ENCODE results near the gene PTPRM. TPM values are rescaled to one million over a fixed set of nuclear protein-coding genes. Genes with fewer than 3 reads are reported as not detected.

Gene PTPRM
- total RNA-seq, 1 donor from 2014 or later, result 42.1 TPM

GRCh38 chr18:7766817-7767216 lies 199.7 kb downstream of the PTPRM start:
- no peak for FAIRE-seq
- TF ChIP-seq CTCF (IDR thresholded peaks at IDR 0.05; ENCODE audit: insufficient read depth, low read length, severe bottlenecking), result no peak
- no peak overlapping the region for H3K4me3 ChIP-seq (ENCODE audit: low read depth, low read length)
- no peaks in the 10 kb centered on the region for H3K36me3 ChIP-seq (ENCODE audit: control insufficient read depth, insufficient read depth, low read length)
- no peaks in the 10 kb centered on the region for H3K27me3 ChIP-seq (ENCODE audit: control insufficient read depth, insufficient read depth, low read length)
- no peak for DNase-seq (ENCODE audit: low read depth)

- FAIRE-seq (no peak), DNase-seq (ENCODE audit: low read depth) (no peak)
- Histone ChIP-seq H3K36me3 (ENCODE audit: control insufficient read depth, insufficient read depth, low read length) (no peaks in the 10 kb centered on the region), H3K27me3 (ENCODE audit: control insufficient read depth, insufficient read depth, low read length) (no peaks in the 10 kb centered on the region), H3K4me3 (ENCODE audit: low read depth, low read length) (no peak overlapping the region)
- no peak for TF ChIP-seq CTCF (IDR thresholded peaks at IDR 0.05; ENCODE audit: insufficient read depth, low read length, severe bottlenecking)
These were observed 203.8 kb downstream of the PTPRM start for GRCh38 chr18:7770908-7771307.

GRCh38 chr18:7772510-7772888 lies 205.4 kb downstream of the PTPRM start:
- H3K36me3 ChIP-seq (ENCODE audit: control insufficient read depth, insufficient read depth, low read length), result no peaks in the 10 kb centered on the region
- no peak for TF ChIP-seq CTCF (IDR thresholded peaks at IDR 0.05; ENCODE audit: insufficient read depth, low read length, severe bottlenecking)
- no peak overlapping the region for H3K4me3 ChIP-seq (ENCODE audit: low read depth, low read length)
- DNase-seq (ENCODE audit: low read depth) (no peak), FAIRE-seq (no peak)
- no peaks in the 10 kb centered on the region for H3K27me3 ChIP-seq (ENCODE audit: control insufficient read depth, insufficient read depth, low read length)

GRCh38 chr18:7772951-7773350 lies 205.8 kb downstream of the PTPRM start:
- TF ChIP-seq CTCF (IDR thresholded peaks at IDR 0.05; ENCODE audit: insufficient read depth, low read length, severe bottlenecking), result no peak
- no peak overlapping the region for H3K4me3 ChIP-seq (ENCODE audit: low read depth, low read length)
- FAIRE-seq, result no peak
- H3K36me3 ChIP-seq (ENCODE audit: control insufficient read depth, insufficient read depth, low read length), result no peaks in the 10 kb centered on the region
- no peak for DNase-seq (ENCODE audit: low read depth)
- no peaks in the 10 kb centered on the region for H3K27me3 ChIP-seq (ENCODE audit: control insufficient read depth, insufficient read depth, low read length)

GRCh38 chr18:7775128-7775527 lies 208.0 kb downstream of the PTPRM start:
- no peak overlapping the region for H3K4me3 ChIP-seq (ENCODE audit: low read depth, low read length)
- no peak for TF ChIP-seq CTCF (IDR thresholded peaks at IDR 0.05; ENCODE audit: insufficient read depth, low read length, severe bottlenecking)
- DNase-seq (ENCODE audit: low read depth) (no peak), FAIRE-seq (no peak)
- no peaks in the 10 kb centered on the region for H3K27me3 ChIP-seq (ENCODE audit: control insufficient read depth, insufficient read depth, low read length)
- no peaks in the 10 kb centered on the region for H3K36me3 ChIP-seq (ENCODE audit: control insufficient read depth, insufficient read depth, low read length)

GRCh38 chr18:7775843-7776242 lies 208.7 kb downstream of the PTPRM start:
- Histone ChIP-seq H3K27me3 (ENCODE audit: control insufficient read depth, insufficient read depth, low read length) (no peaks in the 10 kb centered on the region), H3K4me3 (ENCODE audit: low read depth, low read length) (no peak overlapping the region), H3K36me3 (ENCODE audit: control insufficient read depth, insufficient read depth, low read length) (no peaks in the 10 kb centered on the region)
- TF ChIP-seq CTCF (IDR thresholded peaks at IDR 0.05; ENCODE audit: insufficient read depth, low read length, severe bottlenecking), result no peak
- no peak for FAIRE-seq
- no peak for DNase-seq (ENCODE audit: low read depth)

Measured in bronchial epithelial cell (primary cell).